CD4-positive, alpha-beta T cell (primary cell): ENCODE measurements around the gene LILRA2. TPM values are rescaled to one million over a fixed set of nuclear protein-coding genes. Genes with fewer than 3 reads are reported as not detected.

Source experiments
- ATAC-seq: fragments of 200-7000 bp; cut with Tn5 transposase; one replicate; pipeline ENCODE4 v1.10.0; 2022; ENCODE audit warnings: mild to moderate bottlenecking; ENCODE audit not compliant: poor library complexity
- CTCF ChIA-PET: fragments of 350-600 bp; sonication (Branson Sonifier 250); formaldehyde crosslinking; loops from one replicate; lab custom pipeline; 2021; ENCODE audit warnings: antibody characterized with exemption, inconsistent platforms; lab: Charles Lee
- POLR2A ChIA-PET: fragments of 350-600 bp; sonication (Branson Sonifier 250); formaldehyde crosslinking; loops from one replicate; lab custom pipeline; 2021; ENCODE audit warnings: antibody characterized with exemption, inconsistent platforms; lab: Charles Lee
- DNase-seq, 14 experiments: peaks; one replicate each; pipeline ENCODE4 v3.0.0-alpha.2; 2013 to 2020; ENCODE audit warnings: mixed read lengths in 2 of 14
- H3K27ac ChIP-seq, 2 donors: one replicate each; pipeline versions ENCODE4 v1.5.1 to v1.7.0; 2013; ENCODE audit warnings: low read length in 2 of 2, low read depth in 1 of 2, mild to moderate bottlenecking in 1 of 2
- H3K27me3 ChIP-seq, 2 experiments: 1 replicate in 1 of 2; 2 replicates in 1 of 2; pipeline versions ENCODE4 v1.6.1 to v1.7.0; 2013; ENCODE audit warnings: low read length in 2 of 2, control low read depth in 1 of 2, mild to moderate bottlenecking in 1 of 2, moderate library complexity in 1 of 2; ENCODE audit not compliant: insufficient read depth in 2 of 2, control insufficient read depth in 1 of 2
- H3K36me3 ChIP-seq: one replicate; pipeline ENCODE4 v1.6.1; 2013; ENCODE audit warnings: low read length, control low read depth; ENCODE audit not compliant: insufficient read depth
- H3K4me1 ChIP-seq: one replicate; pipeline ENCODE4 v1.6.1; 2013; ENCODE audit warnings: low read length, control low read depth; ENCODE audit not compliant: insufficient read depth
- H3K4me3 ChIP-seq: one replicate; pipeline ENCODE4 v1.5.1; 2013; ENCODE audit warnings: mild to moderate bottlenecking, low read length, moderate library complexity
- H3K9me3 ChIP-seq, 2 experiments: 1 replicate in 1 of 2; 2 replicates in 1 of 2; pipeline versions ENCODE4 v1.6.1 to v1.7.0; 2013; ENCODE audit warnings: low read length in 2 of 2, mild to moderate bottlenecking in 2 of 2, control low read depth in 1 of 2, moderate library complexity in 1 of 2; ENCODE audit not compliant: control insufficient read depth in 1 of 2, insufficient read depth in 1 of 2
- H3K27ac Mint-ChIP-seq: one replicate; pipeline ENCODE4 v1.8.0; 2020; ENCODE audit warnings: mixed read lengths
- H3K27me3 Mint-ChIP-seq: one replicate; pipeline ENCODE4 v1.8.0; 2021; ENCODE audit warnings: mixed read lengths
- H3K36me3 Mint-ChIP-seq: one replicate; pipeline ENCODE4 v1.8.0; 2021; ENCODE audit warnings: low read depth, mixed read lengths
- H3K4me1 Mint-ChIP-seq: one replicate; pipeline ENCODE4 v1.8.0; 2021; ENCODE audit warnings: low read depth, mixed read lengths
- H3K4me3 Mint-ChIP-seq: one replicate; pipeline ENCODE4 v1.8.0; 2020; ENCODE audit warnings: mild to moderate bottlenecking, mixed read lengths
- H3K9me3 Mint-ChIP-seq: one replicate; pipeline ENCODE4 v1.8.0; 2020; ENCODE audit warnings: mixed read lengths
- intact Hi-C, 2 experiments: fragments of 100-400 bp; cut with DNase I in 1 of 2; cut with micrococcal nuclease in 1 of 2; formaldehyde crosslinking; loops; one replicate each; pipeline versions ENCODE4 v1.15.1 to v1.9.0; 2023 to 2025; cut with DNase I, micrococcal nuclease
- polyA plus RNA-seq, 2 donors: library from polyadenylated mRNA; unstranded; fragments of 120-200 nt; gene quantifications; one replicate each; pipeline ENCODE4 v1.2.1, GENCODE V29; 2013
- total RNA-seq, 174 experiments: library from RNA in 2 of 174; stranded (reverse) in 2 of 174; gene quantifications; one replicate each; pipeline ENCODE4 v1.2.3 and lab custom pipeline; 2021 to 2026
- TF ChIP-seq, protein P1 (sequence below): fragments of 200-600 bp; IDR thresholded peaks from one replicate; pipeline ENCODE4 v1.8.0; 2022; ENCODE audit warnings: antibody characterized with exemption, mild to moderate bottlenecking

LILRA2 gene
- total RNA-seq (under 1 TPM; 0.78 to 0.91 TPM), total RNA-seq (lab: John Stamatoyannopoulos, UW) (0 to 5.0 (median 0.11) reads per million in 172 experiments)
- polyA plus RNA-seq (2013, experiment 1 of 2), result 17.2 TPM
- polyA plus RNA-seq (2013, experiment 2 of 2), result 9.1 TPM

GRCh38 chr19:54573330-54573872, at the start of gene LILRA2:
TSS of gene LILRA2 (plus strand) at chr19:54573790. CDS start at chr19:54573879, 89 bp downstream.
- Histone ChIP-seq H3K36me3 (no peaks in the 10 kb centered on the region), H3K4me1 (no peaks in the 10 kb centered on the region), H3K27me3 (peaks cover 0 to 12% of the 10 kb centered on the region in 2 experiments), H3K27ac (no peak within 1 kb of the TSS), H3K4me3 (peak within 1 kb of the TSS; percentile 22), H3K9me3 (no peaks in the 10 kb centered on the region)
- intact Hi-C loops, result no loop called here
- DNase-seq, result peak in 3 of 14 experiments; percentile 4 to 35 (median 34)
- Mint-ChIP-seq H3K9me3 (no peaks in the 10 kb centered on the region), H3K27ac (no peak within 1 kb of the TSS), H3K36me3 (no peaks in the 10 kb centered on the region), H3K4me1 (no peaks in the 10 kb centered on the region), H3K27me3 (peaks cover 60% of the 10 kb centered on the region), H3K4me3 (no peak within 1 kb of the TSS)
- ChIA-PET POLR2A (no interaction called here), CTCF (no interaction called here)
- no peak for ATAC-seq
- TF ChIP-seq, protein P1, sequence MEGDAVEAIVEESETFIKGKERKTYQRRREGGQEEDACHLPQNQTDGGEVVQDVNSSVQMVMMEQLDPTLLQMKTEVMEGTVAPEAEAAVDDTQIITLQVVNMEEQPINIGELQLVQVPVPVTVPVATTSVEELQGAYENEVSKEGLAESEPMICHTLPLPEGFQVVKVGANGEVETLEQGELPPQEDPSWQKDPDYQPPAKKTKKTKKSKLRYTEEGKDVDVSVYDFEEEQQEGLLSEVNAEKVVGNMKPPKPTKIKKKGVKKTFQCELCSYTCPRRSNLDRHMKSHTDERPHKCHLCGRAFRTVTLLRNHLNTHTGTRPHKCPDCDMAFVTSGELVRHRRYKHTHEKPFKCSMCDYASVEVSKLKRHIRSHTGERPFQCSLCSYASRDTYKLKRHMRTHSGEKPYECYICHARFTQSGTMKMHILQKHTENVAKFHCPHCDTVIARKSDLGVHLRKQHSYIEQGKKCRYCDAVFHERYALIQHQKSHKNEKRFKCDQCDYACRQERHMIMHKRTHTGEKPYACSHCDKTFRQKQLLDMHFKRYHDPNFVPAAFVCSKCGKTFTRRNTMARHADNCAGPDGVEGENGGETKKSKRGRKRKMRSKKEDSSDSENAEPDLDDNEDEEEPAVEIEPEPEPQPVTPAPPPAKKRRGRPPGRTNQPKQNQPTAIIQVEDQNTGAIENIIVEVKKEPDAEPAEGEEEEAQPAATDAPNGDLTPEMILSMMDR, result no peak

DNA sequence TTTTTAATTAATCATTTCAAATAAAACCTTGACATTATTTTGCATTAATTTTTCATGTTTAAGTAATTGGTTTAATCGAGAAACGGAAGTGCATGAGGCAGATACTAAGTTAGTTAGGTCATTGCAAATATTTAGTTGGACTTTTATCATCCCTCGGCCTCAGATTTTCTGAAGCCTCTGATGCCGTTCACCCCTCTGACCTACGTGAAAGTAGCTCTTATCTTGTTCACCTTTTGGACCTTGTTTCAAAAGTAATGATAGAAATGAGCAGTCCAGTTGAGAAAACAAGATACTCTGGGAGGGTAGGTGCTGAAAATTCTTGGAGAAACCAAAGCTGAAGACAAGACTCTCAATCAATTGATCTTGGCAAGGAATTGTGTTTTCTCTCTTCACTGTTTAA, 48.0 kb upstream of the LILRA2 start:
- Histone ChIP-seq H3K4me3 (no peak overlapping the region), H3K4me1 (peaks cover 16% of the 10 kb centered on the region), H3K27me3 (peaks cover 0 to 2% of the 10 kb centered on the region in 2 experiments), H3K36me3 (no peaks in the 10 kb centered on the region), H3K27ac (no peak overlapping the region), H3K9me3 (no peaks in the 10 kb centered on the region)
- Mint-ChIP-seq H3K27ac (no peak overlapping the region), H3K9me3 (no peaks in the 10 kb centered on the region), H3K27me3 (peaks cover 39% of the 10 kb centered on the region), H3K4me3 (no peak overlapping the region), H3K4me1 (peaks cover 31% of the 10 kb centered on the region), H3K36me3 (no peaks in the 10 kb centered on the region)
- TF ChIP-seq, protein P1, result no peak
- DNase-seq (no peak), ATAC-seq (no peak)
- ChIA-PET CTCF (no interaction called here), POLR2A (no interaction called here)
- intact Hi-C loops, result no loop called here

DNA sequence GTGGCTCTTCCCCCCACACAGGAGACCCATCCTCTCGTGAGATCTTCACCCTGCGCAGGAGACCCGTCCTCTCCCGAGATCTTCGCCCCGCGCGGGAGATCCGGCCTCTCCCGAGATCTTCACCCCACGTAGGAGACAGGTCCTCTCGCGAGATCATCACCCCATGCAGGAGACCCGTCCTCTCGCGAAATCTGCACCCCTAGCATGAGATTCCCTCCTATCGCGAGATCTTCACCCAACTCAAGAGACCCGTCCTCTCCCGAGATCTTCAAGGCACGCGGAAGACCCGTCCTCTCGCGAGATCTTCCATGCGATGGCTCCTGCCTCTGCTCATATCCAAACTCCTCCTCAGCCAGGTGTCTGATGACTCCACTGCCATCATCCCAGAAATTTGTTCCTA, 46.6 kb upstream of the LILRA2 start:
- Histone ChIP-seq H3K36me3 (no peaks in the 10 kb centered on the region), H3K4me1 (peaks cover 3% of the 10 kb centered on the region), H3K27me3 (peaks cover 0 to 2% of the 10 kb centered on the region in 2 experiments), H3K27ac (no peak overlapping the region), H3K9me3 (no peaks in the 10 kb centered on the region), H3K4me3 (no peak overlapping the region)
- no peak overlapping the region for H3K4me3 Mint-ChIP-seq
- DNase-seq (no peak), ATAC-seq (no peak)
- ChIA-PET POLR2A (no interaction called here), CTCF (no interaction called here)
- no peaks in the 10 kb centered on the region for H3K36me3 Mint-ChIP-seq
- TF ChIP-seq, protein P1, result no peak
- intact Hi-C loops, result no loop called here
- peaks cover 17% of the 10 kb centered on the region for H3K4me1 Mint-ChIP-seq
- H3K27ac Mint-ChIP-seq, result no peak overlapping the region
- H3K9me3 Mint-ChIP-seq, result no peaks in the 10 kb centered on the region
- peaks cover 32% of the 10 kb centered on the region for H3K27me3 Mint-ChIP-seq
